Panc1 (cell line): ENCODE results near the gene CPM.

Experiments
- SIN3A ChIP-seq: IDR thresholded peaks from 2 replicates; pipeline ENCODE4 v1.6.1; 2012; ENCODE audit warnings: low read depth, mild to moderate bottlenecking, low read length, moderate library complexity, borderline replicate concordance; ENCODE audit not compliant: insufficient read depth
- TF ChIP-seq, protein P1 (sequence below): fragments of 450-650 bp; IDR thresholded peaks from 2 replicates; pipeline ENCODE4 v1.5.1; 2017; ENCODE audit warnings: mild to moderate bottlenecking
- TF ChIP-seq, protein P2 (sequence below), 2 experiments: IDR thresholded peaks; 2 replicates each; pipeline ENCODE4 v1.6.1; 2011 to 2012; ENCODE audit warnings: low read depth in 2 of 2, control low read depth in 1 of 2, low read length in 1 of 2, mild to moderate bottlenecking in 1 of 2, moderate library complexity in 1 of 2; ENCODE audit not compliant: insufficient read depth in 1 of 2

DNA sequence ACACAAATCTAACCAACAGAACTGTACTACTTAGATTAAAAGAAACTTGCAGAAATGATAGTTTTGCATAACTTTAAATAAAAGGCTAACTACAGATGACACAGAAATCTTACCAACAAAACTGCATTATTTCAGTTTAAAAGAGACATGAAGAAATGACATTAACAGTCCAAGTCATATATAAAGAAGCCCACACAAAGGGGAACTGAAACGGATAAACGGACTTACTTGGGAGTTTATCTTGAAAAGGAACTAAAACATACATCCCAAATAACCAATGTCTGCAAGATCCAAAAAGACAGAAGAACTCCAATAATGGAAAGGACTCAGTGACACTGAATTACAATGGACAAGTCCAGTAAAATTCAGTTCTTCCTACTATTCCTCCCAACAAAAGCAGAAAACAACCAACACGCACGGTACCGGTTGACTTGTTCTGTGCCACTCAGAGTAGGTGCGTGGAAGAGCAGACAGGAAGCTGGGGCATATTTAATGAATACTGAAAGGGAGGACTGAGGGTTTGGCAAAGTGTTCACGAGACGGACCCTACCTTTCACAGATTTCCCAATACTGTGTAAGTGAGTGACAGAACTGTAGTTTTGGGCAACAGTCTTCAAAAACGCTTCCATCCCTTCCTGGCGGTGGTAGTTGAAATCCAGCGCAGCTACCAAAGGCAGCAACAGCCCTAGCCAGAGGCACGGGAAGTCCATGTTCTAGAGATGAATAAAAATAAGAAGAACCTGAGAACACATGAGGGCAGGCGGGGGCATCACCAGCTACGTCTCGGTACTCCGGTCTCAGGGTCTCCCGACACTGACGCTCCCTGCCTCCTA, 627 bp downstream of the CPM start:
- TF ChIP-seq, protein P1, sequence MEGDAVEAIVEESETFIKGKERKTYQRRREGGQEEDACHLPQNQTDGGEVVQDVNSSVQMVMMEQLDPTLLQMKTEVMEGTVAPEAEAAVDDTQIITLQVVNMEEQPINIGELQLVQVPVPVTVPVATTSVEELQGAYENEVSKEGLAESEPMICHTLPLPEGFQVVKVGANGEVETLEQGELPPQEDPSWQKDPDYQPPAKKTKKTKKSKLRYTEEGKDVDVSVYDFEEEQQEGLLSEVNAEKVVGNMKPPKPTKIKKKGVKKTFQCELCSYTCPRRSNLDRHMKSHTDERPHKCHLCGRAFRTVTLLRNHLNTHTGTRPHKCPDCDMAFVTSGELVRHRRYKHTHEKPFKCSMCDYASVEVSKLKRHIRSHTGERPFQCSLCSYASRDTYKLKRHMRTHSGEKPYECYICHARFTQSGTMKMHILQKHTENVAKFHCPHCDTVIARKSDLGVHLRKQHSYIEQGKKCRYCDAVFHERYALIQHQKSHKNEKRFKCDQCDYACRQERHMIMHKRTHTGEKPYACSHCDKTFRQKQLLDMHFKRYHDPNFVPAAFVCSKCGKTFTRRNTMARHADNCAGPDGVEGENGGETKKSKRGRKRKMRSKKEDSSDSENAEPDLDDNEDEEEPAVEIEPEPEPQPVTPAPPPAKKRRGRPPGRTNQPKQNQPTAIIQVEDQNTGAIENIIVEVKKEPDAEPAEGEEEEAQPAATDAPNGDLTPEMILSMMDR: no peak
- TF ChIP-seq, protein P2, sequence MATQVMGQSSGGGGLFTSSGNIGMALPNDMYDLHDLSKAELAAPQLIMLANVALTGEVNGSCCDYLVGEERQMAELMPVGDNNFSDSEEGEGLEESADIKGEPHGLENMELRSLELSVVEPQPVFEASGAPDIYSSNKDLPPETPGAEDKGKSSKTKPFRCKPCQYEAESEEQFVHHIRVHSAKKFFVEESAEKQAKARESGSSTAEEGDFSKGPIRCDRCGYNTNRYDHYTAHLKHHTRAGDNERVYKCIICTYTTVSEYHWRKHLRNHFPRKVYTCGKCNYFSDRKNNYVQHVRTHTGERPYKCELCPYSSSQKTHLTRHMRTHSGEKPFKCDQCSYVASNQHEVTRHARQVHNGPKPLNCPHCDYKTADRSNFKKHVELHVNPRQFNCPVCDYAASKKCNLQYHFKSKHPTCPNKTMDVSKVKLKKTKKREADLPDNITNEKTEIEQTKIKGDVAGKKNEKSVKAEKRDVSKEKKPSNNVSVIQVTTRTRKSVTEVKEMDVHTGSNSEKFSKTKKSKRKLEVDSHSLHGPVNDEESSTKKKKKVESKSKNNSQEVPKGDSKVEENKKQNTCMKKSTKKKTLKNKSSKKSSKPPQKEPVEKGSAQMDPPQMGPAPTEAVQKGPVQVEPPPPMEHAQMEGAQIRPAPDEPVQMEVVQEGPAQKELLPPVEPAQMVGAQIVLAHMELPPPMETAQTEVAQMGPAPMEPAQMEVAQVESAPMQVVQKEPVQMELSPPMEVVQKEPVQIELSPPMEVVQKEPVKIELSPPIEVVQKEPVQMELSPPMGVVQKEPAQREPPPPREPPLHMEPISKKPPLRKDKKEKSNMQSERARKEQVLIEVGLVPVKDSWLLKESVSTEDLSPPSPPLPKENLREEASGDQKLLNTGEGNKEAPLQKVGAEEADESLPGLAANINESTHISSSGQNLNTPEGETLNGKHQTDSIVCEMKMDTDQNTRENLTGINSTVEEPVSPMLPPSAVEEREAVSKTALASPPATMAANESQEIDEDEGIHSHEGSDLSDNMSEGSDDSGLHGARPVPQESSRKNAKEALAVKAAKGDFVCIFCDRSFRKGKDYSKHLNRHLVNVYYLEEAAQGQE (IDR thresholded peaks at IDR 0.05; ENCODE audit: insufficient read depth in 1 of 2, low read depth in 2 of 2, low read length in 1 of 2): no peak
- no peak for TF ChIP-seq SIN3A
